ENCODE data around the gene MYO18B.

Gene MYO18B

GRCh38 chr22:25838960-25839741 is 97.2 kb downstream of the MYO18B start:
- H3K4me3 ChIP-seq (replicated peaks in 1 of 2; ENCODE audit: low read depth in 2 of 2, low read length in 2 of 2) = no peak overlapping the region
- no peak for DNase-seq (ENCODE audit: low read depth in 2 of 2)
- TF ChIP-seq, protein P1, sequence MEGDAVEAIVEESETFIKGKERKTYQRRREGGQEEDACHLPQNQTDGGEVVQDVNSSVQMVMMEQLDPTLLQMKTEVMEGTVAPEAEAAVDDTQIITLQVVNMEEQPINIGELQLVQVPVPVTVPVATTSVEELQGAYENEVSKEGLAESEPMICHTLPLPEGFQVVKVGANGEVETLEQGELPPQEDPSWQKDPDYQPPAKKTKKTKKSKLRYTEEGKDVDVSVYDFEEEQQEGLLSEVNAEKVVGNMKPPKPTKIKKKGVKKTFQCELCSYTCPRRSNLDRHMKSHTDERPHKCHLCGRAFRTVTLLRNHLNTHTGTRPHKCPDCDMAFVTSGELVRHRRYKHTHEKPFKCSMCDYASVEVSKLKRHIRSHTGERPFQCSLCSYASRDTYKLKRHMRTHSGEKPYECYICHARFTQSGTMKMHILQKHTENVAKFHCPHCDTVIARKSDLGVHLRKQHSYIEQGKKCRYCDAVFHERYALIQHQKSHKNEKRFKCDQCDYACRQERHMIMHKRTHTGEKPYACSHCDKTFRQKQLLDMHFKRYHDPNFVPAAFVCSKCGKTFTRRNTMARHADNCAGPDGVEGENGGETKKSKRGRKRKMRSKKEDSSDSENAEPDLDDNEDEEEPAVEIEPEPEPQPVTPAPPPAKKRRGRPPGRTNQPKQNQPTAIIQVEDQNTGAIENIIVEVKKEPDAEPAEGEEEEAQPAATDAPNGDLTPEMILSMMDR (IDR thresholded peaks at IDR 0.05; ENCODE audit: low read depth, low read length) = no peak

GRCh38 chr22:25839755-25840154 is 97.8 kb downstream of the MYO18B start:
- DNase-seq (ENCODE audit: low read depth in 2 of 2) = no peak

DNA sequence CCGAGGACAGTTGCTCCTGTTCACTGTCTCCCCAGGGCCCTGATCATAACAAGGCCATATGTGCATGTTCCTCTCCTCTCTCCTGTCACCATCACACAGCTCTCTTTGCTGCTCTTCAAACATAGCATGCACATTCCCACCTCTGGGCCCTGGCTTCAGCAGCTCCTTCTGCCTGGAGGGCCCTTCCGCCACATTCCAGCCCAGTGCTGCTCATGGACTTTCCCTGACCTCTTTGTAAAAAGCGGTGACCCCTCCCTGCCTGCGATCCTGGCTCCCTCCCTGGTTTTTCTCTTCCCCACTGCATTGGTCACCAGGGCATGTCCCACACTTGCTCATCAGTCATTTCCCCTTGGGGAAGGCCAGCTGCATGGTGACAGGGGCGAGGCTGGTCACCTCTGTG is 98.2 kb downstream of the MYO18B start:
- DNase-seq (ENCODE audit: low read depth in 2 of 2) = no peak
- TF ChIP-seq, protein P1 (IDR thresholded peaks at IDR 0.05; ENCODE audit: low read depth, low read length) = no peak
- H3K4me3 ChIP-seq (replicated peaks in 1 of 2; ENCODE audit: low read depth in 2 of 2, low read length in 2 of 2) = no peak overlapping the region

More at GRCh38 chr22:25839755-25840154, 97.8 kb downstream of the MYO18B start:
- no peak overlapping the region for H3K4me3 ChIP-seq (replicated peaks in 1 of 2; ENCODE audit: low read depth in 2 of 2, low read length in 2 of 2)
- TF ChIP-seq, protein P1 (IDR thresholded peaks at IDR 0.05; ENCODE audit: low read depth, low read length) = no peak

GRCh38 chr22:25840891-25841290 is 98.9 kb downstream of the MYO18B start:
- no peak for DNase-seq (ENCODE audit: low read depth in 2 of 2)
- no peak overlapping the region for H3K4me3 ChIP-seq (replicated peaks in 1 of 2; ENCODE audit: low read depth in 2 of 2, low read length in 2 of 2)
- TF ChIP-seq, protein P1 (IDR thresholded peaks at IDR 0.05; ENCODE audit: low read depth, low read length) = no peak

DNA sequence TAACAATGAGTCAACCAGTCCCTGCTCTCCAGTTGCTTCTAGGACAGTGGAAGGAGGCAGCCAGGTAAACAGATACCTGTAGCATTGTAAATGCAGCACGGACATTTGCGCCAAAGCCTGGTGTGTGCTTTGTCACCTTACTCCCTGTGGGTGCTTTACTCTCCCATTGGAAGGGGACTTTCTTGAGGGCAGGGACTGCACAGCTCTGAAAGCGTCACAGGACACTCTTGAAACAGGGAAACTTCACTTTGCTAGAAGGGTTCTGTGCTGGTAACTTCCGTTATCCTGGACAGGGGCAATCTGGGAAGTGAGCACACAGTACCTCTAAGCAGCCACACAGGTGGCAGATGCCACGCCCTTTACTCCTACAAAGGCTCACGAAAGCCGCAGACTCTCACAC is 99.8 kb downstream of the MYO18B start:
- TF ChIP-seq, protein P1 (IDR thresholded peaks at IDR 0.05; ENCODE audit: low read depth, low read length) = no peak
- no peak for DNase-seq (ENCODE audit: low read depth in 2 of 2)

DNA sequence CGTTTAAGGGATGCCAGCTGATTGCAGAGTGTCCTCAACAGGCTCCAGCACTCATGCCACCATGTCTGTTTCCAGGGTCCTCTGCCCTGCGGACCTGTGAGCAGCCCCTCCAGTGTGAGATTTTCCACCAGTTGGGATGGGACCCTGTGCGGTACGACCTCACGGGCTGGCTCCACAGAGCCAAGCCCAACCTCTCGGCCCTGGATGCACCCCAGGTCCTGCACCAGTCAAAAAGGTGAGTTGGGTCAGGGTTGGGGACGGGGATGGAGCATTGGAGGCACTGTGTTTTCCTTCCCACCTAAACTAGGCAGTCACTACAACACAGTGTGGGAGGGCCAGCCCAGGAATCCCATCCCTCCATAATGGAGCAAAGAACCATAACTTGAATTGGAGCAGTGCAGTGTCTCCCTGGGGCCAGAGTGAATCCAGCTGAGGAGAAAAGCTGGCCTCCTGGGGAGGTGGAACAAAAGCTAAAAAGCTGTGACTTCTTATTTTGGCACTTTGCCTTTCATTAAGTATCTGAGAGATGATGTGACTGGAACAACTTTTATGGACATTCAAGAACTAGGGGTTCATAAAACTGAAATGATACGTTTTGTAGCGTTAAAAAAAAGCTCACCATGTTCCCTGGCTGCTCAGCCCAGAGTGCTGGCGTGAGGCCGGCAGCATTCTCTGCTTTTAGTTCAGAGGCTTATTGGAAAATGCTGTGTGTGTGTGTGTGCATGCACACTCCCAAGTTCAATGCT is 101.8 kb downstream of the MYO18B start:
- no peak overlapping the region for H3K4me3 ChIP-seq (replicated peaks in 1 of 2; ENCODE audit: low read depth in 2 of 2, low read length in 2 of 2)
- TF ChIP-seq, protein P1 (IDR thresholded peaks at IDR 0.05; ENCODE audit: low read depth, low read length) = no peak
- DNase-seq (ENCODE audit: low read depth in 2 of 2) = no peak

More for the DNA sequence above, 99.8 kb downstream of the MYO18B start:
- H3K4me3 ChIP-seq (replicated peaks in 1 of 2; ENCODE audit: low read depth in 2 of 2, low read length in 2 of 2) = no peak overlapping the region

All from cardiac fibroblast (primary cell).